T-helper 2 cell (primary cell): ENCODE data around the gene FBF1.

Experiments
- DNase-seq, 5 experiments: peaks; one replicate each; pipeline versions ENCODE4 v3.0.0 to v3.0.0-alpha.2; 2012 to 2022

The FBF1 gene

GRCh38 chr17:75950855-75951554 is 10.2 kb upstream of the FBF1 start:
- peak in 1 of 5 experiments; percentile 77 for DNase-seq

DNA sequence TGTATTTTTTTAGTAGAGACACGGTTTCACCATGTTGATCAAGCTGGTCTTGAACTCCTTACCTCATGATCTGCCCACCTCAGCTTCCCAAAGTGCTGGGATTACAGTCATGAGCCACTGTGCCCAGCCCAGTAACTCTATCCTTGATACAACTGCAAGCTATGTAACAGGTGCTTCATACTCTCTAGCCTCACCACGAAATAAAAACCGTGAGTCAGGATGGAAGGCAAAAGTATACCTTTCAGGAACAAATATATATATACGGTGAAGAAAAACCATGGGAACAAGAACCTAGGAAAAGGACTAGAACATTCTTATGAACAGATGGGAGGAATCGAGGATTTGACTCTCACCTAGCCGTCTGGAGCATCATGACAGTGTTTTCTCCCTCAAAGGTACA is 9.6 kb upstream of the FBF1 start:
- DNase-seq, result no peak

DNA sequence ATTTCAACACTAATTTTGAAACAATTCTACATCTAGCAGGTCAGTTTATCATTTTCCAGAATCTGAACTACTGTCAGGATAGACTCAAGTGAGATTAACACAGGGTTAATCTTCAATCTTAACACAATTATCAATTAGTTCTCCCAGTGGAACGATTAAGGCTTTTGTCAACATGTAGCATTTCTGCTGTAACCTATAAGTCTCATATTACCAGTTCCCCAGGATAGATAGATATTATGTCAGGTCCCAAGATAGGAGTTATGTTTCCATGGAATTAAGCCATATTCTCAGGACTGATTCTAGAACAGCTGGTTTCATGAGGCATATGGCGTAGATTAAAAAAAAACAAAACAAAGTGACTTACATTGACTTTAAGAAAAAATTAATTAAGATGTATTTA is 4.4 kb upstream of the FBF1 start:
- no peak for DNase-seq

DNA sequence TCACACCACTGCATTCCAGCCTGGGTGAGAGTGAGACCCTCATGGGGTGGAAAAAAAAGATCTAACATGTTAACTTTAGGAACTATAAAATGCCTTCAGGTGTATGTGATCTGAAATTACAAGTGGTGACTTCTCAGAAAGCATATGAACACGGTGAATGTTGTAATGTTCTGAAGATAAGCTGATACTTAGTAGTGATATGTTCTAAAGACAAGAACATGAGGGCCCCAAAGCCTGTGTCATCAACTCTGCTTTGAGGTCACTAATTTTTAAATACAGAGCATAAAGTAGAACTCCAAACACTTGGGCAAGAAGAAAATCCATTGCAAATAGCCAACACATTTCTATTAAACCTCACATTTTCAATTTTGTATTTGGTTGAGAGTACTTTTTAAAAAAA is 2.6 kb upstream of the FBF1 start:
- no peak for DNase-seq

- DNase-seq, result no peak
These were observed 1.6 kb upstream of the FBF1 start for GRCh38 chr17:75942473-75942872.

GRCh38 chr17:75941442-75941819 is 589 bp upstream of the FBF1 start:
- DNase-seq, result no peak

DNA sequence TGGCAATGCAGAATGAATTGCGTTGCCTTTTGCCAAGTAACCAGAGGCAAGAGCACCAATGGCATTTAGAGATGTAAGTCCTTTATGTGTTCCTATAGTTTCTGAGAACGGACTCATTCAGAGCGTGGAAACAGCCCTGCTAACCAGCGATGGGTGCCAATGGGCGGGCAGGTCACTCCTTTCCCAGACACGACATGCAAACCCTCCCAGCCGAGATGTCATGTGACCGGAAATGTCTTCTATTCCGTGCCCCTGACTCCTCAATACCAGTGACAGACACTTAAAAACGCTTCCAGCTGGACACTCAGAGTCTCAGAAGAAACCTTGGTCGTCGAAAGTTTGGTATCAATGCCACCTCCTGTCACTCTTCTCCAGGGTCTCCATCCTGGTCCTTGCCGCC is 3.2 kb downstream of the FBF1 start:
- DNase-seq, result no peak

DNA sequence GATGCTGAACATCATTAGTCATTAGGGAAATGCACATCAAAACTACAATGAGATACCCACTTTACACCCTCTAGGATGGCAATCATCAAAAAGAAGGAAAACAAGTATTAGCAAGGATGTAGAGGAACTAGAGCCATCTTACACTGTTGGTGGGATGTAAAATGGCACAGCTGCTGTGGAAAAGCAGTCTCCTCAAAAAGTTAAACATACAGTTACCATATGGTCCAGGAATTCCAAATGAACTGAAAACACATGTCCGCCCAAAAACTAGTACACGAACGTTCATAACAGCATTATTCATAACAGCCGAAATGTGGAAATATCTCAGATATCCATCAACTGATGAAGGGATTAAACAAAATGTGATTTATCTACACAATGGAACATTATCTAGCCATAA is 7.0 kb downstream of the FBF1 start:
- DNase-seq, result no peak

DNA sequence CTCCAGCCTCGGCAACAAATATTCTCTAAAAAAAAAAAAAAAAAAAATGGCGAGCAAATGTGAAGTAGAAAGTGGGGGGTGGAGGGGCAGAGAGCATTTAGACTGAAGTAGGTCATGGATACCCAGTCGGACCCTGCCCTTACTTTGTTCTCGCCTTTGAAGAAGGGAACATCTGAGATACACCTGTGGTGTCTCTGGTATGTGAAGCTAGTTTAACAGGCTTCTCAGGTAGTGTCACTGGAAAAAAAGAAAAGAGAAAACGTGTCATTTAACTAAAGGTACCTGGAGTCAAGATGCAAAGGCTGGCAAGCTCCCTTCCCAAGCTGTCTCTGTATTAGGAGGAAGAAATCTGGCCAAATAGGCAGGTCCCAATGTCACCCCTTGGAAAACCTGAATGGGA is 8.0 kb downstream of the FBF1 start:
- DNase-seq, result no peak

- DNase-seq, result no peak
These were observed 9.8 kb downstream of the FBF1 start for GRCh38 chr17:75931062-75931461.

GRCh38 chr17:75927286-75927922 is 13.4 kb downstream of the FBF1 start:
- peak in 1 of 5 experiments; percentile 17 for DNase-seq

DNA sequence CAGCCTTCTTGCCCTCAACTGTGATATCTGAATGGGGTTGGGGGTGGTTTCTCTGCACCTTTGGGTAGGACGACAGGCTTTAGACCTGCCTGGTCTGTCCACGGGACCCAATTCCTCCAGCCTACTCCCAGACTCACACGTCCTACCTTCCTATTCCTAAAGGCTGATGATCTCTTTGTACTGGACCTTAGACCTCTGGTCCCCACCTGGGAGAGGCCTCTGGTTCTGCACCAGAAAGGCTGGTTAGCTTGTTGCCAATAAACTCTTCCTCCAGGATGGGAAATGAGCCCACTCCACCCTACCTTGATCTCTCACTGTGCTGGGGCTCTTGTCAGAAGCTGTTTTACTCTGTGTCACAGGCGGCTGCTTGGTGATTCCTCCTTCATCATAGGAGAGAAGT is 14.4 kb downstream of the FBF1 start:
- DNase-seq, result no peak

DNA sequence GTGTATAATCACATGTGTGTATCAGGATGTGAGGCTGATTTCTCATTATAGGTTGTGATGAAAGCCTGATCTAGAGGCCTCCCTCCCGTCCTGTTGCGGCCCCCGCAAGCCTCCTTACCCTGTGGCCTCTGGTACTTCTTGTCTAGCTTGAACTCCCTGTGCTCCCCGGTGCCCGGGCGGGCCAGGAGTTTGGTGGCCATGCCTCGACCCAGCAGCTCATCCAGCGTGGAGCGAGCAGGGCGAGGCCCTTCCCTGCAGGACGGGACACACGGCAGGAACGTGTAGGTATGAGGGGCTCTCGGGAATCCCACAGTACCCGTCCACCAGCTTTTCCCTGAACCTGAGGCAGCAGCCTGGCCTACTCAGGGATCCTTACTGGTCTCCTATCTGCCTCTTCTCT is 14.9 kb downstream of the FBF1 start:
- no peak for DNase-seq

DNA sequence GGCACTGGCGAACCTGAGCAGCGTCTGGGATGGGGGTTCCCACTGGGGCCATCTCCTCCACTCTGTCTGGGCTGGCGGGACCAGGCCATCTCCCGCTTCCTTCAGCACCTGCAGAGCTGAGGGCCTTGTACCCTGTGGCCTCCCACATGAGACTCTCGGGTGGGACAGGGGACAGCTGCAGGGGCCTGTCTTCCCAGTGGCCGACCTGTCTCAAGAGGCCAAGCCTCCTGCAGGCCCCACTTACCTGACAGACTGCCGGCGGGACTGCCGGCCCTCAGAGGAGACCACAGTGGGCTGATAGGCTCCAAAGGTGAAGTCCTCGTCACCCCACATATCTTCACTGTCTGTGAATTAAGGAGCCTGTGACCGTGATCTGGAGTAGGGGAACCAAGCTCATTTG is 15.7 kb downstream of the FBF1 start:
- DNase-seq, result no peak

DNA sequence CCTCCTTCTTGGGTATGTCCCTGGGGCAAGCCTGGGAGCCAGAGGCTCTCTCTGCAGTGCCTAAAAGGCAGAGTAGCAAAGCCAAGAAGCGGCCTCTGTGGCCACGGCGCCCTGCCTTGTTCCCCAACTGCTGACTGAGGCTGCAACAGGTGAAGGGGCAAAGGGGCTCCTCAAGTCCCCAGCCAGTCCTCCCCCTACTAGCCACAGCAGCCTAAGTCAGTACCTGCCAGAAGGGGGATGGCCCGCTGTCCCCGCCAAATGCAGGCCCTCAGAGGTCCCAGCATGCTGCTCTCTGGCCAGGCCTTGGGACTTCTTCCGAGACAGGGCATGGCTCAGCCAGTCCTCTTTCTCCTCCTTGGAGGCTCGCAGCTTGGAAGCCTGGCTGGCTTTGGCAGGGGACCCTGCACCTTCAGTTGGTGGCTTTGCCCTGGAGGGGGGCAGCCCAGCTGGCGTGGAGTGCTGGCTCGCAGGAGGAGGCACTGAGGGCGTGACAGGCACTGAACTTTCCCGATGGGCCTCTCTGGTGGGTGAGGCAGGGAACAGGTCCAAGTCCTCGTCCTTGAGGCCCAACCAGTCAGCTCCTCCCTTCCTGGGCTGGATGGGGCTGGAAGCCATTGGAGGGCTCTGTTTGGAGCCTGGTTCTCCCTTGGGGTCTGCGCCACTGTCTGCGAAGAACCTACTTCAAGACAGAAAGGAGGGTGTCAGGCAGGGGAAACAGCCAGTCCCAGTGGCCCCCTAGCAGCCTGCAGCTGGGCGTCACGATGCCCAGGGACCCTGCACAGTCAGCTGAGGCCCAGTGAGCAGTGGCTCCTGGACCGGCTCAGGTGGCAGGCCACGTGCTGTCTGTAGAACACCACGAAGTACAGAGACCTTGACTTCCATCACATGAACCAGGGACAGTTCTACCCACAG is 17.6 kb downstream of the FBF1 start:
- DNase-seq, result no peak

DNA sequence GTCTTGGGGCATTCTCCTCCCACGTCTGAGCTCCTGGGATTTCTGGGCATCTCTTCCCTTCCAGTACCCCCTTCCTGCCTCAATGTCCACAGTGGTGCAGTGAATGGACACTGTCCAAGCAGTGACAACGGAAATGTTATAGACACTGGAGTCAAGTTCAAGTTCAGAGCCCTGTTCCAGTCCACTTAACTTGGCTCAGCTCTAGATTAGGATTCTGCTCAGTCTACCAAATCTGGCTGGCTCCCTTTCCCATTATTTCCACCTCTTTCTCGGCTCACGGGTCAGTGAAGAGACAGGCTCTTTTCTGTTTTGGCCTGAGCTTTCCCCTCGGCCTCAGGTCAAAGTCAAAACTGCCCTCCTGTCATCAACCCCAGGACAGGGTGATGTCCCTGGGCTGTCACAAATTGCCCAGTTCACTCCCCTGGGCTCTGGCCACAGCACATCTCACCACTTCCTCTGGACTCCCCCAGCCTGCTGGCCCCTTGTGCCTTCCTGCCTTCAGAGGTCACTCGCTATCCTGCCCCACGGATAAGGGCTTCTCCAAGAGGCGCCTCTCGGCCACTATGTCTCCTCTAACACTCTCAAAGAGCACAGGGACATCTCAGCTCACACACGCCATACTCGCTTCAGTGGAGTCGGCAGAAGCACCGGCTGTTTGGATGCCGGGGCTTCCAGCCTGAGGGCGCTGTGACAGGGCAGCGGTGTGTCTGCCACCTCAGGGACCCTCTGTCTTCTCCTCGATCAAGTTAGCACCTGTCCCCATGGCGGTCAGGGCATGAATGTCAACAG is 18.5 kb downstream of the FBF1 start:
- no peak for DNase-seq

DNA sequence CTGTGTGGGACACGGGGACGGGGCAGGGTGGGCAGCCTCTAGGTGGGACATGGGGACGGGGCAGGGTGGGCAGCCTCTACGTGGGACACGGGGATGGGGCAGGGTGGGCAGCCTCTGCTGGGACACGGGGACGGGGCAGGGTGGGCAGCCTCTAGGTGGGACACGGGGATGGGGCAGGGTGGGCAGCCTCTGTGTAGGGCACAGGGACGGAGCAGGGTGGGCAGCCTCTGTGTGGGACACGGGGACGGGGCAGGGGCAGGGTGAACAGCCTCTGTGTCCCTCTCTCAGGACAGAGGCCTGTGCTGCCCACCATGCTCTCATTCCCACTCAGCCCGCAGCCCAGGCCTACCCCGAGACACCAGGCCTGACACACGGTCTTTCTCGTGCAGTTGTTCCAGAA is 19.2 kb downstream of the FBF1 start:
- DNase-seq, result no peak

GRCh38 chr17:75920045-75920560 is 20.7 kb downstream of the FBF1 start:
- DNase-seq, result no peak

DNA sequence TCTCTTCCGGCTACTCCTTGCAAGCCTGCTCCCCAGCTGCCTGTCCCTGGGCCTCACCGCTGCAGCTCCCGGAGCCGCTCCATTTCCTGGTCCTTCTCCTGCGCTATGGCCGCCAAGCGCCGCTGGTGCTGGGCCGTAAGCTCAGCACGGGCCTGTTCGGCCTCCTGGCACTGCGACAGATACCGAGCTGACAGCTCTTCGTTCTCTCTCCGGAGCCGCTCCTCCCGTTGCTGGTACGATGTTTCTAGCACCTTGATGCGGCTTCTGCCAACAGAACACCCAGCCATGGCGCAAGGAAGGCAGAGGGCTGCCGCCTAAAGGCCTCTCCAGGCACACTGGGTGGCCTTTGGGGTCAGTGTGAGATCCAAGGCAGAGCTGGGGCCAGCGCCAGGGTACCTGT is 21.2 kb downstream of the FBF1 start:
- DNase-seq, result no peak

DNA sequence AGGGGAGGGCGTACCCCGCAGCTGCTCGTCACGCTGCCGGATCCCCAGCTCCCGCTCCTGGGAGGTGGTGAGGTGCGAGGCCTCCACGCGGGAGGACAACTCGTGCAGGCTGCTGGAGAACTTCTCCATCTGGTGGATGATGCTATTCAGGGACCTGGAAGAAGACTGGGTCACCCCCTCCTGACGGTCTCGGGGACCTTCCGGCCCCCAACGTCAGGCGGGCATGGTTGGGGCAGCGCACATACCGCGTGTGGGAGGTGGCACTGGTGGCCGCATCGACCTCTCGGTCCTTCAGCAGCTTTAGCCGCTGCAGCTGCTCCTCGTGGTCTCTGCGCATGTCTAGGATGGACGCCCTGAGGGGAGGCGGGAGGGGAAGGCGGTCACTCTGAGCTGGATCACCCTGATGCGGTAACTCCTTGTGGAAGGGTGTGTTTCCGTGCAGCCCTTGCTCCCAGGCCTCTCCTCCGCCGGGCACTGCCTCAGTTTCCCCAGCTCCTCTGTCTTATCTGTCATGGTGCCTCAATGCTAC is 22.9 kb downstream of the FBF1 start:
- DNase-seq, result no peak

GRCh38 chr17:75917141-75917916 is 23.5 kb downstream of the FBF1 start:
- no peak for DNase-seq

- DNase-seq, result no peak
These were observed 25.6 kb downstream of the FBF1 start for GRCh38 chr17:75915268-75915667.
